ENCODE measurements around the gene PHYKPL. TPM values are rescaled to one million over a fixed set of nuclear protein-coding genes. Genes with fewer than 3 reads are reported as not detected.

The PHYKPL gene
- total RNA-seq, 2 experiments from 2014 or later, result 125 to 126 TPM

GRCh38 chr5:178177569-178177968 is 55.0 kb downstream of the PHYKPL start:
- POLR2A ChIA-PET, result no interaction called here

GRCh38 chr5:178176791-178177190 is 55.8 kb downstream of the PHYKPL start:
- ChIA-PET CTCF (no interaction called here), POLR2A (no interaction called here)
- Mint-ChIP-seq H3K4me3 (no peak overlapping the region), H3K9me3 (ENCODE audit: insufficient read depth) (no peaks in the 10 kb centered on the region), H3K4me1 (ENCODE audit: low read depth) (no peaks in the 10 kb centered on the region), H3K27ac (no peak overlapping the region), H3K27me3 (ENCODE audit: low read depth) (no peaks in the 10 kb centered on the region), H3K36me3 (ENCODE audit: low read depth) (no peaks in the 10 kb centered on the region)
- no peak for ATAC-seq
- DNase-seq, result no peak

More at GRCh38 chr5:178177569-178177968, 55.0 kb downstream of the PHYKPL start:
- Mint-ChIP-seq H3K4me1 (ENCODE audit: low read depth) (peaks cover 8% of the 10 kb centered on the region), H3K9me3 (ENCODE audit: insufficient read depth) (no peaks in the 10 kb centered on the region), H3K27me3 (ENCODE audit: low read depth) (no peaks in the 10 kb centered on the region), H3K27ac (no peak overlapping the region), H3K36me3 (ENCODE audit: low read depth) (no peaks in the 10 kb centered on the region), H3K4me3 (no peak overlapping the region)
- no peak for ATAC-seq
- no peak for DNase-seq
- CTCF ChIA-PET, result no interaction called here

DNA sequence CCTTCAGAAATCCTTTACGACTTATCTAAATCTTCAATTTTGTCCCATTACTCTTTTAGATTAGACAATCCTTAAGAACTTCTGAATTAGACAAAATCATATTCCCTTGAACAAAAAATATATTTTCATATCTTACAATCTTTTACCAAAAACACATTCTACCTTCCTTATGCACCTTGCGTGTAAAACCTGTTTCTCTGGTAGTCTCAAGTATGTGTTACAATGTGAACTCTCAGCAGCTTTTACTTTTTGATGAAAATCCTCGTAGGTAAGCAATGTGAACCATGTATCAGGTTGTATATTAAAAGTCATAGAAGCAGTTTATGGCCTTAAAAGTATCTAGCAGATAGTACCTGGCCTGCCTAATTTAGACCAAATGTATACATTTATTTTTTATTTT is 58.1 kb downstream of the PHYKPL start:
- H3K27me3 Mint-ChIP-seq (ENCODE audit: low read depth), result peaks cover 2% of the 10 kb centered on the region
- no peaks in the 10 kb centered on the region for H3K36me3 Mint-ChIP-seq (ENCODE audit: low read depth)
- no peaks in the 10 kb centered on the region for H3K9me3 Mint-ChIP-seq (ENCODE audit: insufficient read depth)
- no peaks in the 10 kb centered on the region for H3K4me1 Mint-ChIP-seq (ENCODE audit: low read depth)
- H3K27ac Mint-ChIP-seq, result no peak overlapping the region
- DNase-seq (no peak), ATAC-seq (no peak)
- no peak overlapping the region for H3K4me3 Mint-ChIP-seq
- ChIA-PET POLR2A (no interaction called here), CTCF (interaction anchor here (1.1 to 1.2 kb wide), 2 partner anchors 26 to 99 kb away, joined by 3 read pairs; no protein-coding TSS in a partner anchor)

GRCh38 chr5:178170455-178170854 is 62.1 kb downstream of the PHYKPL start:
- Mint-ChIP-seq H3K4me1 (ENCODE audit: low read depth) (no peaks in the 10 kb centered on the region), H3K9me3 (ENCODE audit: insufficient read depth) (no peaks in the 10 kb centered on the region), H3K4me3 (no peak overlapping the region), H3K36me3 (ENCODE audit: low read depth) (no peaks in the 10 kb centered on the region), H3K27me3 (ENCODE audit: low read depth) (peaks cover 8% of the 10 kb centered on the region), H3K27ac (no peak overlapping the region)
- DNase-seq (no peak), ATAC-seq (no peak)
- ChIA-PET POLR2A (no interaction called here), CTCF (interaction anchor here (1.3 kb wide), 1 partner anchor 95 kb away, joined by 6 read pairs; no protein-coding TSS in a partner anchor)

- POLR2A ChIA-PET, result no interaction called here
- Mint-ChIP-seq H3K9me3 (ENCODE audit: insufficient read depth) (no peaks in the 10 kb centered on the region), H3K27me3 (ENCODE audit: low read depth) (peaks cover 17% of the 10 kb centered on the region), H3K27ac (no peak overlapping the region), H3K4me1 (ENCODE audit: low read depth) (peaks cover 10% of the 10 kb centered on the region), H3K36me3 (ENCODE audit: low read depth) (no peaks in the 10 kb centered on the region), H3K4me3 (no peak overlapping the region)
- no peak for DNase-seq
- ATAC-seq, result no peak
- CTCF ChIA-PET, result interaction anchor here (1.4 to 1.5 kb wide), 2 partner anchors 45 to 90 kb away, joined by 4 to 11 read pairs; no protein-coding TSS in a partner anchor
Observed at GRCh38 chr5:178165581-178165980, 67.0 kb downstream of the PHYKPL start.

GRCh38 chr5:178163772-178164735 is 68.5 kb downstream of the PHYKPL start:
- H3K27me3 Mint-ChIP-seq (ENCODE audit: low read depth), result peaks cover 12% of the 10 kb centered on the region
- peak; percentile 99 for ATAC-seq
- peak overlapping the region; percentile 6 for H3K4me3 Mint-ChIP-seq
- H3K9me3 Mint-ChIP-seq (ENCODE audit: insufficient read depth), result no peaks in the 10 kb centered on the region
- ChIA-PET POLR2A (no interaction called here), CTCF (interaction anchor here (0.6 to 3.2 kb wide), 5 partner anchors 10 to 103 kb away, joined by 3 to 45 read pairs (median 4); no protein-coding TSS in a partner anchor)
- DNase-seq, result peak; percentile 93
- peaks cover 10% of the 10 kb centered on the region for H3K4me1 Mint-ChIP-seq (ENCODE audit: low read depth)
- H3K36me3 Mint-ChIP-seq (ENCODE audit: low read depth), result no peaks in the 10 kb centered on the region
- no peak overlapping the region for H3K27ac Mint-ChIP-seq

GRCh38 chr5:178162481-178162880 is 70.1 kb downstream of the PHYKPL start:
- DNase-seq, result no peak
- no peak for ATAC-seq
- POLR2A ChIA-PET, result interaction anchor here (0.6 to 1.0 kb wide), 3 partner anchors 9 to 87 kb away, joined by 3 to 4 read pairs (median 4); partner anchors contain the start of gene NHP2
- Mint-ChIP-seq H3K27me3 (ENCODE audit: low read depth) (peaks cover 9% of the 10 kb centered on the region), H3K4me1 (ENCODE audit: low read depth) (peaks cover 10% of the 10 kb centered on the region), H3K9me3 (ENCODE audit: insufficient read depth) (no peaks in the 10 kb centered on the region), H3K27ac (no peak overlapping the region), H3K4me3 (no peak overlapping the region), H3K36me3 (ENCODE audit: low read depth) (no peaks in the 10 kb centered on the region)
- CTCF ChIA-PET, result interaction anchor here (0.9 to 3.2 kb wide), 4 partner anchors 9 to 86 kb away, joined by 3 to 45 read pairs (median 8); partner anchors contain the start of gene NHP2

DNA sequence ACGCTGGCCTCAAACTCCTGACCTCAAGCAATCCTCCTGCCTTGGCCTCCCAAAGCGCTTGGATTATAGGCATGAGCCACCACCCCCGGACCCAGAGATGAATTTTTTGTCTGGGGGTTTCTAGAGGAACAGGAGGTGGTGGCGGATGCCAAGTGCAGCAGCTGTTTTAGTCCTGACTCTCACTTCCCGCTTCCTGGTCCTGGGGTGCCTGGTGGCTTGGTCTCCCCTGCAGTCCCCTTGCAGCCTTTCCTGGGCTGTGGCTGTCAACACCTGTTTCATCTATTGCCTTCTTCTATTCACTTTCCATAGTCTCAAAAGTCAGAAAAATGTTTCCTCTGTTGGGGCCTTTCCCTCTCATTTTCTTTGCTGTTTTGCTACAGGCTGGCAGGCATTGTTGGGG is 72.4 kb downstream of the PHYKPL start:
- ATAC-seq (no peak), DNase-seq (no peak)
- H3K36me3 Mint-ChIP-seq (ENCODE audit: low read depth), result no peaks in the 10 kb centered on the region
- H3K4me3 Mint-ChIP-seq, result no peak overlapping the region
- no peaks in the 10 kb centered on the region for H3K9me3 Mint-ChIP-seq (ENCODE audit: insufficient read depth)
- H3K4me1 Mint-ChIP-seq (ENCODE audit: low read depth), result peaks cover 10% of the 10 kb centered on the region
- ChIA-PET CTCF (no interaction called here), POLR2A (no interaction called here)
- no peak overlapping the region for H3K27ac Mint-ChIP-seq
- peaks cover 8% of the 10 kb centered on the region for H3K27me3 Mint-ChIP-seq (ENCODE audit: low read depth)

Other genes starting within 250 kb of the PHYKPL start
- gene PROP1, start 236.6 kb downstream of the PHYKPL start, total RNA-seq, result not detected
- gene N4BP3, start 119.3 kb downstream of the PHYKPL start, total RNA-seq, result 1 to 10 TPM; 5.9 to 6.1 TPM
- gene RMND5B, start 101.8 kb downstream of the PHYKPL start, total RNA-seq, result 1 to 10 TPM; 3.8 to 6.0 TPM
- gene NHP2, start 78.9 kb downstream of the PHYKPL start, total RNA-seq, result 100 to 1,000 TPM; 176 to 184 TPM
- gene GMCL2, start 45.4 kb downstream of the PHYKPL start, total RNA-seq, result not detected
- 100 to 1,000 TPM; 335 to 336 TPM for gene HNRNPAB, start 28.3 kb downstream of the PHYKPL start, total RNA-seq